NCI-H2081 treated with DMSO at 0.1 percent for 48 hours (cell line): ENCODE data around the gene IGIP.

Experiments used
- DNase-seq: peaks from one replicate; lab custom pipeline; 2025; lab: John Stamatoyannopoulos, UW

The IGIP gene

GRCh38 chr5:140125637-140126036 is at the start of gene IGIP:
Gene IGIP (plus strand): TSS chr5:140125937. CDS start chr5:140128477, 2,540 bp downstream.
- DNase-seq: no peak

DNA sequence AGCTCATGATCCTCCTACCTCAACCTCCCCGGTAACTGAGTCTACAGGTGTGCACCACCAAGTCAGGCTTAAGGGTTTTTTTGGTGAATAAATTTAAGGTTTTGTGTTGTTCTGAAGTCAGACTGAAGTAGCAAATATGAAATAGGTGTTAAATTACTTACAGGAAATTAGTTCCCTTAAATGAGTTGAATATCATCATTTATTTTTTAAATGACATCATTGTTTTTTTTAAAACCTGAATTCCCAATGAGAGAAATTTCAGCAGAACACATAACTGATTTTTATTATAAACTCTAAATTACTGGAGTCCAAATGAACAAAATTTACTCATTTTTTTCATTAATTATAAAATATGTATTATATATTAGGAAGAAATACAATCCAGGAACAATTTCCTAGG is 49.6 kb upstream of the IGIP start:
- DNase-seq: no peak

GRCh38 chr5:140076788-140077187 is 48.9 kb upstream of the IGIP start:
- no peak for DNase-seq

- DNase-seq: no peak
These were observed 42.6 kb upstream of the IGIP start for GRCh38 chr5:140083120-140083519.

DNA sequence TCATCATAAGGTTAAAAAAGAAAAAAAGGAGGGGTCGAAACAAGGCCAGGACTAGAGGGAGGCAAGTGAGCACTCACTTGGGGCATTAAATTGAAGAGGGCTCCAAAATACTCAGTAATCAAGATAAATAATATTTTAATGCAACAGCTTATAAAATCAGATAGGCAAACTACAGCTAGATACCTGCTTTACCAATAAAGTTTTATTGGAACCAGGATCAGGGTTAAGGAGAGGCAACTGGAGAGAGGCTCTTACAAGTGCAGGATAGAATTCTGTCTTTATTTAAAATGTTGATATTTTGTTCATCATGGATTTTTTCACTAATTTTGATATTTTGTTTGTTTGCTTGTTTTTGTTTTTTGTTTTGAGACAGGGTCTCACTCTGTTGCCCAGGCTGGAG is 42.1 kb upstream of the IGIP start:
- no peak for DNase-seq

DNA sequence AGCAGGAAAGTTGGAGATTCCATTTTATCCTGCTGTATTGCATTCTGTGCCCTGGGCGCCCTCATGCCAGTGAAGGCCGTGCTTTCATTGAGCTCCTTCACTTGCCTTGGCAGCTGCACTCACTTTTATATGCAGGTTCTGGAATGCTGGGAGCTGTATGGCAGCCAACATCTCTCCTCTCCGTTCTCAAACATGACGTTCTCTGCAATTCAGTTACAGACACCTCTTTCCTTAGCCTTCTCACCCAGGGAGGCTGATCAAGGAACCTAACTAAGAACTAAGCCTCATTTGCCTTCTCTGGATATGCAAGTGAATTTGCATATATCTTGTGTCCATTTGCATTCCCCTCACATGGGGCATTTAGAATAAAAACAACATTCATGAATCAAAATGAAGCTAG is 41.2 kb upstream of the IGIP start:
- no peak for DNase-seq

DNA sequence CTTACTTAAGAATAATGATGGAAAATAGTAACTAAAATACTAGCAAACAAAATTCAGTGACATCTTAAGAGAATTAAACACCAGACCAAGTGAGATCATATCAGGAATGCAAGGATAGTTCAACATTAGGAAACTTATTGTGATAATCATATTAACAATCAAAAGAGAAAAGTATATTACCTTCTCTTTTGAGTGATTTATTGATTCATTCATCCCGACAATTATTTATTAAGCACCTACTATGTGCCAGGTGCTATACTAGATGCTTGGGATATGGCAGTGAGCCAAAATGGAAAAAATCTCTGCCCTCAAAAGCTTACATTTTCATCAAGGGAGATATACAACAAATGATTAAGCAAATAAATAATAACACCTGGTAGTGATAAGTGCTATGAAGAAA is 35.5 kb upstream of the IGIP start:
- no peak for DNase-seq

GRCh38 chr5:140093179-140093578 is 32.6 kb upstream of the IGIP start:
- no peak for DNase-seq

DNA sequence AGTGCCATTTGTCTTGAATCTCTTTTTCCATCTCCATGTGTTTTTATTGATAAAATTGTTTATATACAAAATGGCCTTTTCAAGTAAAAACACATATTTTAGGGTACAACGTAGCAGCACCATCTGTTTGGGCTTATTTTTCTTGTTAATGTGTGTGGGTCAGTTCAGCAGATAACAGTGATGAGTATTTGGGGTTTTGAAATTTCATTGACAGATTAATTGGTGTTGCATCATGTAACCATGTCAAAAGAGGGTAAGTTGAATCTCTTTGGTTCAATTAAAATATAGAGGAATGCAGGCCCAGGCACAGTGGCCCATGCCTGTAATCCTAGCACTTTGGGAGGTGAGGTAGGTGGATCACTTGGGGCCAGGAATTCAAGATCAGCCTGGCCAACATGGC is 31.9 kb upstream of the IGIP start:
- no peak for DNase-seq

GRCh38 chr5:140094889-140095288 is 30.8 kb upstream of the IGIP start:
- DNase-seq: no peak

- no peak for DNase-seq
These were observed 24.6 kb upstream of the IGIP start for GRCh38 chr5:140101179-140101578.

DNA sequence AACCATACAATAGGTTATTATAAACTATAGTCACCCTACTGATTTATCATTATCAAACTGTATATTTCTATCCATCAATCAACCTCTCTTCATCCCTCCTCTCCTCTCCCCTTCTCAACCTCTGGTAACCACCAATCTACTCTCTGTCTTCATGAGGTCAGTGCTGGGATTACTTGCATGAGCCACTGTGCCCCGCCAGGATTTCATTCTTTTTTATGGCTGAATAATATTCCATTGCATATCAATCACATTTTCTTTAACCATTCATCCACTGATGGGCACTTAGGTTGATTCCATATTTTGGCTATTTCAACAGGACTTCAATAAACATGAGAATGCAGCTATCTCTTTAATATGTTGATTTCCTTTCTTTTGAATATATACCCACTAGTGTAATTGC is 22.6 kb upstream of the IGIP start:
- no peak for DNase-seq

DNA sequence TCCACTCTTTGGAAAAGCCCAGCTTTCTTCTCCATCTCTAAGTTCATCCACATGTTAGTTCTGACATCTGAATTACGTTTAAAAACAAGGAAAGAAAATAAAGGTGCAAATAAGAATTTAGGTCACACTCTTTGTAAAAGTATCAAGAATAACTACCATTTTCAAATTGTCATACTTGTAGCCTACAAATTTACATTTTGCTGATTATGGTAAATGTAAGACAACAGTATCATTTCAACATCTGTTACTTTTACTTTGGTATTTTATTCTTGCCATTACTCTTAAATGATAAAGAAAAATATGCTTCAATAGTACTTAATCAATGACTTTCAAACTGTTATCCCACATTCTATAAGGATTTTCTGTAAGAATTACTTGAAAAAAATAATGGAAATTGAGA is 21.6 kb upstream of the IGIP start:
- no peak for DNase-seq

- no peak for DNase-seq
These were observed 19.6 kb upstream of the IGIP start for GRCh38 chr5:140106101-140106500.

- no peak for DNase-seq
These were observed 18.9 kb upstream of the IGIP start for GRCh38 chr5:140106805-140107311.

GRCh38 chr5:140107312-140108092 is 18.2 kb upstream of the IGIP start:
- no peak for DNase-seq

DNA sequence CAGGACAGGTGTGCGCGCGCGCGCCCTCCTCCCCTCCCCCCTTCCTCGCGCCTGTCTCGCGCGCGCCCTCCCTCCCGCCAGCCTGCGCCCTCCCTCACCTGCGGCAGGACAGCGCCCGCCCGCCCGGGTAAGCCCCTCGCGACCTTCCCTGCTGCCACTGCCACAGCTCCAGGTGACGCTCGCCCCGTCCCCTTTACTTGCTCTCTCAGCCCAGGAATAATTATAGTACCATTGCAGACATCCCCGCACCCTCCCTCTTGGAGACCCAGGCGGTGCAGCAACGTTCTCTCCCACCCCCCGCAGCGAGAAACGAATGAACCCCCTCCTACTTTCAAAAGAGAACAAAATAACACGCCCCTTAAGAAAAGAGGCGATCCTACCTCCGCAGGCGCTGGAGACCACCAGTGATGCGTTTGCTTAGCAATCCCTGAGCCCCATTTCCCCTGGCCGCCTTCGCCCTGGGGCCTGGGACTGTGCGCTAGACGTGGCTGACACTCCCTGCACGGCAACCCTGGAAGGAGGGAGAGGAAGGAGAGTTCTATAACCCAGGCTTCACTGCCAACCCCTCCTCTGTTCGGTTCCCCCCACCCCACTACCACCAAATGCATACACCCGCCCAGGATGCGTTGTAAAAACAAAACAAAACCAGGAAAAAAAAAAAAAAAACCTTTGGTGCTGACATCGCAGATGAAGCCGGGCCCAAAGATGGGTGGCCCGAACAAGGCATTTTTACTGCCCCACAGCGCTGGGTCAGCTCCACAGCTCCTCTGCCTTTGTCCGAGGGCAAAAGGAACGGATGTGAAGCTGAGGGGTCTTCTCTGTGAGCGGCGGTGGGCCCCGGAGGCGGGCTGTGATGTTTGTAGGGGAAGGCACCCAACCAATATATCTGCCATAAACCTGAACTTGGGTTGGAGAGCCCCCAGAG is 17.4 kb upstream of the IGIP start:
- no peak for DNase-seq

DNA sequence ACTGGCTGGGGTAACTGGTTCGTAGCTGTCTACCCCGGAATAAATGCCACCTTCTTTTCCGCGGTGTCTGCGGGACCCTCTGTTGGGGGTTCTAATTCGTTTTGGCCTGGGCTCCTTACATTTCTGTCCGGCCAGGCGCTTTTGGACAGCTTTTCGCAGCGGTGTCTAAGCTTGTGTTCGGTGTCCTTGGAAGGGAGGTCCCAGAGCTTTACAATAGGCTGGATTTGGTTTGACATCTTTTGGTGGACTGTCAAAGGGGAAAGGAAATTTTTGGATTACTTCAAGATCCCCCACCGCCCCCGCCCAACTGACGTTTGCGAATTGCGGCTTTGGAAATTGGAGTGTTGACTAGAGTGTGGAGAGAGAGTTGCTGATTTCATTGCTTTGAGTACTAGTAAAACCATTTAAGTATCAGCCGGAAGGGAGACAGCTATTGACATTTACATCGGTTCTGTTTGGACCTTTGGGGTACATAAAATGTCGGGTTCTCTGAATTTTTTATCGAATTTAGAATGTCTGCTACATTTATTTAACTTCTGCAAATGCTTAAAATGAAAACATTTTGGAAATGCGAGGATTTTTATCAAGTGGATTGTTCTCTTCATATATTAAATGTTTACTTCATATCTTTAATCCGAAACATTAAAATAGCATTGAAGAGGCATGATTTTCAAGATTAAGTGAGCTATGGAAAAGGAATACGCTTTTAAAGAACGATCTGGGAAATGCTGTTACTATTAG is 16.5 kb upstream of the IGIP start:
- DNase-seq: no peak

DNA sequence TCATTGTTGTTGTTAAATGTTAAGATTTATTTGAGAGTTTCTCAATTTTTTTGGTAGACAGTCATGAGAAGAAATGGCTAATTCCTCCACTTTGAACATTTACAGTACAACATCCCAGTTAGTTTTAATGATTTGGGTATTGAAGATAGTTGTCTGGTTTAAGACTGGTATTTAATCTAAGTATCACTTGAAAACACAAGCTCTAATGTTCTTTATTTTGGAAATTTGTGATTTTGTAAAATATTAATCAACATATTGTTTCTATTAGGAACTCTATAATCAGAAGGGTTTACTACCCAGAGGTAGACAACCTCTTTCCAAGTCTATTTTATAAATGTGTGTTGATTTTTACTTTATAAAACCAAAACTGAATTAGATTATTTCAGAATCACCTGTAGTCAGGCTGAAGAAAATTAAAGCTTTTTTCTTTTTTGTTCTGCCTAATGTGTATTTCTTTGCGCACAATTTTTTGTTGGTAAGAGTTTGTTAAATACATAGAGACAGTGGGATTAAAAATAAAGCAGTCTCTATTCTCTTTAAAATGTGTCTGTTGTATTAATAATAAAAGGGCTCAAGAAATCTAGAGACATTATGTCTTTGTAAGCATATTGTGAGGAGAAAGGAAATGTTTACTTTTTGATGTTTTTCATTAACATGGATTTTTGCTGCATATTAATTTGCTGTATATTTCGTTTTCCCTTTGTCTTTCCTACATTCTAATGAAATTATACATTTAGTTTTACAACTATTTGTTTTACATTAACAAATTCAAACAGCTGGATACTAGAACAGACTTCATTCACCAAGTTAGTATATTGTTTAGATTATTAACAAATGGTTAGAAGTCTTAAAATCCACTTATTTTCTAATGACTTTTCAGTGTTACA is 15.7 kb upstream of the IGIP start:
- DNase-seq: no peak

DNA sequence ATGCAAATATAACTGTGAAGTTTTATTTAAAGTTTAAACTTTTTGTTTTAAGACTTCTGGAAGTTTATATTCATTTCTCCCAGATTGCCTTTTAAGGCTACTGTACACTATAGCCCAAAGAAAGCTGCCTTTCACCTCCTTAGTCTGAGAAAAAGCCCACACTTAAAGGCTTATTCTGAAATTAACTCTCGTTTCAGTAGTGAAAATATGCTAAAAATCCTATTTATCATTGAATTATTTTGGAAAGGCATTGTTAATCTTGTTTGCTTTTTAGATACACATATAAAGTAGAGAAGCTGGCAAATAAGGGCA is 15.1 kb upstream of the IGIP start:
- DNase-seq: no peak
